GM18502 (cell line): Measurements from ENCODE around the gene TFEC.
"Not testable (repeated sequence)": the region's sequence is repeated elsewhere in the genome, so short reads cannot be mapped to it uniquely, and the experiment has no call there.

Experiments used
- ATAC-seq: cut with Tn5 transposase; IDR thresholded peaks from one replicate; pipeline ENCODE4 v1.9.1; 2021; ENCODE audit warnings: mild to moderate bottlenecking; ENCODE audit not compliant: unreplicated experiment, poor library complexity

The TFEC gene

GRCh38 chr7:116030651-116031276, at the start of gene TFEC:
TFEC (minus strand) TSS chr7:116030763; CDS start chr7:115984441, 46,322 bp downstream.
- no peak for ATAC-seq

- ATAC-seq, result no peak
Measured at GRCh38 chr7:116075351-116076145, 45.0 kb upstream of the TFEC start.

GRCh38 chr7:116071629-116072028, 41.1 kb upstream of the TFEC start:
- ATAC-seq, result peak; percentile 78

GRCh38 chr7:116064179-116064578, 33.6 kb upstream of the TFEC start:
- ATAC-seq, result no peak

GRCh38 chr7:116062666-116063065, 32.1 kb upstream of the TFEC start:
- no peak for ATAC-seq

- no peak for ATAC-seq
Measured at GRCh38 chr7:116052006-116052405, 21.4 kb upstream of the TFEC start.

- not testable (repeated sequence) for ATAC-seq
Measured at GRCh38 chr7:116047261-116047660, 16.7 kb upstream of the TFEC start.

GRCh38 chr7:116045532-116045931, 15.0 kb upstream of the TFEC start:
- no peak for ATAC-seq

GRCh38 chr7:116041615-116042014, 11.1 kb upstream of the TFEC start:
- peak; percentile 100 for ATAC-seq

- ATAC-seq, result no peak
Measured at GRCh38 chr7:116037401-116037800, 6.8 kb upstream of the TFEC start.

- ATAC-seq, result no peak
Measured at GRCh38 chr7:116034411-116034810, 3.8 kb upstream of the TFEC start.

GRCh38 chr7:116032886-116033285, 2.3 kb upstream of the TFEC start:
- ATAC-seq, result no peak

- ATAC-seq, result peak; percentile 69
Measured at GRCh38 chr7:116028787-116029186, 1.8 kb downstream of the TFEC start.

GRCh38 chr7:116027786-116028185, 2.8 kb downstream of the TFEC start:
- no peak for ATAC-seq

GRCh38 chr7:116024826-116025809, 5.4 kb downstream of the TFEC start:
- no peak for ATAC-seq

- ATAC-seq, result peak; percentile 70
Measured at GRCh38 chr7:116021237-116021636, 9.3 kb downstream of the TFEC start.

GRCh38 chr7:116018731-116019130, 11.8 kb downstream of the TFEC start:
- ATAC-seq, result peak; percentile 49

- ATAC-seq, result no peak
Measured at GRCh38 chr7:116013675-116014074, 16.9 kb downstream of the TFEC start.

GRCh38 chr7:116011584-116011983, 19.0 kb downstream of the TFEC start:
- no peak for ATAC-seq

GRCh38 chr7:116004762-116005161, 25.8 kb downstream of the TFEC start:
- not testable (repeated sequence) for ATAC-seq

- no peak for ATAC-seq
Measured at GRCh38 chr7:115997221-115997620, 33.3 kb downstream of the TFEC start.
